CD14-positive monocyte (primary cell): Measurements from ENCODE around the gene PDCD1. TPM values are rescaled to one million over a fixed set of nuclear protein-coding genes. Genes with fewer than 3 reads are reported as not detected.

Experiments used
- DNase-seq, 3 donors: peaks; one replicate each; pipeline ENCODE4 v3.0.0-alpha.2; 2011 to 2022
- H2AFZ ChIP-seq: 2 replicates; pipeline ENCODE4 v1.6.0; 2012; ENCODE audit warnings: mild to moderate bottlenecking, low read depth, low read length, inconsistent platforms; ENCODE audit not compliant: insufficient read depth, poor library complexity, severe bottlenecking
- H3K27ac ChIP-seq, 2 donors: 1 replicate in 1 of 2; 2 replicates in 1 of 2; pipeline ENCODE4 v1.5.1; 2012 to 2013; ENCODE audit warnings: low read length in 2 of 2, control low read depth in 1 of 2, inconsistent platforms in 1 of 2, low read depth in 1 of 2, mild to moderate bottlenecking in 1 of 2
- H3K27me3 ChIP-seq, 2 donors: one replicate each; pipeline versions ENCODE4 v1.6.0 to v1.6.1; 2011 to 2013; ENCODE audit warnings: low read length in 2 of 2; ENCODE audit not compliant: control insufficient read depth in 2 of 2, insufficient read depth in 2 of 2
- H3K36me3 ChIP-seq, 2 donors: replicated peaks in 1 of 2; 1 replicate in 1 of 2; 2 replicates in 1 of 2; pipeline versions ENCODE4 v1.5.1 to v1.6.1; 2012 to 2013; ENCODE audit warnings: low read length in 2 of 2, control low read depth in 1 of 2, inconsistent platforms in 1 of 2, mild to moderate bottlenecking in 1 of 2; ENCODE audit not compliant: insufficient read depth in 2 of 2, control insufficient read depth in 1 of 2
- H3K4me1 ChIP-seq, 2 donors: 1 replicate in 1 of 2; 2 replicates in 1 of 2; pipeline versions ENCODE4 v1.5.1 to v1.6.1; 2012 to 2013; ENCODE audit warnings: low read length in 2 of 2, control low read depth in 1 of 2, inconsistent platforms in 1 of 2, mild to moderate bottlenecking in 1 of 2, moderate library complexity in 1 of 2; ENCODE audit not compliant: insufficient read depth in 2 of 2, control insufficient read depth in 1 of 2
- H3K4me2 ChIP-seq: replicated peaks from 2 replicates; pipeline ENCODE3; 2012; ENCODE audit warnings: low read length, moderate library complexity, mild to moderate bottlenecking; ENCODE audit not compliant: poor library complexity, severe bottlenecking; ENCODE audit errors: extremely low read depth
- H3K4me3 ChIP-seq, 3 experiments: fragments of 200-600 bp in 1 of 3; sonication (generic) in 1 of 3; replicated peaks in 1 of 3; 1 replicate in 2 of 3; 2 replicates in 1 of 3; pipeline ENCODE4 v1.5.1; 2011 to 2013; ENCODE audit warnings: low read length in 3 of 3, mild to moderate bottlenecking in 3 of 3, control low read depth in 2 of 3, low read depth in 2 of 3, inconsistent platforms in 1 of 3, moderate library complexity in 1 of 3
- H3K79me2 ChIP-seq: 2 replicates; pipeline ENCODE4 v1.6.0; 2012; ENCODE audit warnings: mild to moderate bottlenecking, control low read depth, inconsistent platforms, low read length, moderate library complexity; ENCODE audit not compliant: insufficient read depth
- H3K9ac ChIP-seq: 2 replicates; pipeline ENCODE4 v1.6.0; 2017; ENCODE audit warnings: low read length, mild to moderate bottlenecking; ENCODE audit not compliant: insufficient read depth, poor library complexity, severe bottlenecking
- H3K9me3 ChIP-seq, 2 donors: replicated peaks in 1 of 2; 1 replicate in 1 of 2; 2 replicates in 1 of 2; pipeline versions ENCODE4 v1.5.1 to v1.6.1; 2012 to 2013; ENCODE audit warnings: low read length in 2 of 2, control low read depth in 1 of 2; ENCODE audit not compliant: control insufficient read depth in 1 of 2, insufficient read depth in 1 of 2
- H4K20me1 ChIP-seq: 2 replicates; pipeline ENCODE4 v1.6.0; 2012; ENCODE audit warnings: mild to moderate bottlenecking, low read length, control low read depth, moderate library complexity; ENCODE audit not compliant: insufficient read depth
- H3K27ac Mint-ChIP-seq, 7 donors: one replicate each; pipeline ENCODE4 v1.8.0; 2020; ENCODE audit warnings: mild to moderate bottlenecking in 7 of 7, mixed read lengths in 7 of 7, moderate library complexity in 6 of 7, inconsistent platforms in 2 of 7
- H3K27me3 Mint-ChIP-seq, 3 donors: one replicate each; pipeline ENCODE4 v1.8.0; 2021 to 2022; ENCODE audit warnings: low read depth in 3 of 3, mild to moderate bottlenecking in 3 of 3, mixed read lengths in 3 of 3, moderate library complexity in 3 of 3, inconsistent platforms in 1 of 3
- H3K36me3 Mint-ChIP-seq, 2 donors: one replicate each; pipeline ENCODE4 v1.8.0; 2020; ENCODE audit warnings: mixed read lengths in 2 of 2, inconsistent platforms in 1 of 2, mild to moderate bottlenecking in 1 of 2
- H3K4me1 Mint-ChIP-seq: one replicate; pipeline ENCODE4 v1.8.0; 2020; ENCODE audit warnings: mild to moderate bottlenecking, mixed read lengths
- H3K4me3 Mint-ChIP-seq, 2 donors: one replicate each; pipeline ENCODE4 v1.8.0; 2020; ENCODE audit warnings: mild to moderate bottlenecking in 2 of 2, mixed read lengths in 2 of 2, moderate library complexity in 1 of 2
- H3K9me3 Mint-ChIP-seq, 7 donors: one replicate each; pipeline ENCODE4 v1.8.0; 2020 to 2022; ENCODE audit warnings: mixed read lengths in 7 of 7, mild to moderate bottlenecking in 6 of 7, moderate library complexity in 6 of 7, inconsistent platforms in 2 of 7
- CTCF ChIP-seq: fragments of 200-600 bp; IDR thresholded peaks from one replicate; pipeline ENCODE4 v1.8.0; 2022; ENCODE audit warnings: antibody characterized with exemption, mild to moderate bottlenecking
- WGBS: methylation state at CpG from one replicate; pipeline ENCODE4 v1.1.5; 2013; ENCODE audit warnings: missing lambda C conversion rate; ENCODE audit not compliant: insufficient coverage; 5-methylcytosine and 5-hydroxymethylcytosine counted together
- intact Hi-C, 2 donors: fragments of 100-400 bp; cut with micrococcal nuclease; formaldehyde crosslinking; loops; one replicate each; pipeline versions ENCODE4 v1.15.0 to v1.15.1; 2023
- polyA plus RNA-seq, 3 donors: library from polyadenylated mRNA; depleted of rRNA in 1 of 3; unstranded in 2 of 3; stranded (reverse) in 1 of 3; fragments of 300-500 nt in 2 of 3; fragments of >200 nt in 1 of 3; fragmentation: Illumina TruSeq in 2 of 3; gene quantifications; 1 replicate in 2 of 3; 2 replicates in 1 of 3; pipeline ENCODE4 v1.2.3, GENCODE V29; 2012 to 2021

The PDCD1 gene
- polyA plus RNA-seq, 3 donors, result 0.08 TPM; not detected in 2

GRCh38 chr2:241854342-241855244 lies 4.1 kb downstream of the PDCD1 start:
- Histone ChIP-seq H3K36me3 (no peaks in the 10 kb centered on the region), H3K4me1 (peaks cover 0 to 3% of the 10 kb centered on the region in 2 donors), H3K79me2 (no peaks in the 10 kb centered on the region), H3K4me2 (no peak overlapping the region), H3K27ac (no peak overlapping the region), H3K27me3 (no peaks in the 10 kb centered on the region), H2AFZ (no peak overlapping the region), H3K4me3 (no peak overlapping the region), H3K9me3 (no peaks in the 10 kb centered on the region), H4K20me1 (no peaks in the 10 kb centered on the region), H3K9ac (no peak overlapping the region)
- no peak overlapping the region for H3K4me3 Mint-ChIP-seq
- peaks cover 0 to 3% (median 0%) of the 10 kb centered on the region in 7 donors for H3K9me3 Mint-ChIP-seq
- WGBS, result 40% methylated on average over 15 of the region's 21 CpGs
- peaks cover 3% of the 10 kb centered on the region for H3K4me1 Mint-ChIP-seq
- no peak for DNase-seq
- peaks cover 0 to 11% (median 0%) of the 10 kb centered on the region in 3 donors for H3K27me3 Mint-ChIP-seq
- intact Hi-C loops, result no loop called here
- peak overlapping the region in 2 of 7 donors; percentile 41 to 46 for H3K27ac Mint-ChIP-seq
- H3K36me3 Mint-ChIP-seq, result no peaks in the 10 kb centered on the region
- TF ChIP-seq CTCF, result no peak

- peaks cover 0 to 3% (median 0%) of the 10 kb centered on the region in 7 donors for H3K9me3 Mint-ChIP-seq
- Histone ChIP-seq H4K20me1 (no peaks in the 10 kb centered on the region), H3K27ac (no peak overlapping the region), H3K4me1 (no peaks in the 10 kb centered on the region), H3K79me2 (no peaks in the 10 kb centered on the region), H3K4me3 (no peak overlapping the region), H3K27me3 (no peaks in the 10 kb centered on the region), H3K9ac (no peak overlapping the region), H3K36me3 (no peaks in the 10 kb centered on the region), H3K9me3 (no peaks in the 10 kb centered on the region), H3K4me2 (no peak overlapping the region), H2AFZ (no peak overlapping the region)
- H3K4me1 Mint-ChIP-seq, result no peaks in the 10 kb centered on the region
- peak; percentile 27 to 50 (median 32) for DNase-seq
- H3K27me3 Mint-ChIP-seq, result peaks cover 0 to 9% (median 0%) of the 10 kb centered on the region in 3 donors
- no peaks in the 10 kb centered on the region for H3K36me3 Mint-ChIP-seq
- peak overlapping the region in 2 of 7 donors; percentile 18 to 49 for H3K27ac Mint-ChIP-seq
- intact Hi-C loops, result no loop called here
- 73% methylated on average over 23 of the region's 27 CpGs for WGBS
- H3K4me3 Mint-ChIP-seq, result no peak overlapping the region
- TF ChIP-seq CTCF, result no peak
Observed at GRCh38 chr2:241853651-241854341, 4.9 kb downstream of the PDCD1 start.
